Testis (tissue), 2 donors: ENCODE data around the gene MYG1.

Source experiments
- CTCF ChIP-seq, 3 experiments: fragments of 450-650 bp in 2 of 3; fragments of 200-600 bp in 1 of 3; sonication (generic) in 1 of 3; IDR thresholded peaks; one replicate each; pipeline ENCODE4 v1.5.1; 2016 to 2019; ENCODE audit warnings: antibody characterized with exemption in 3 of 3, mild to moderate bottlenecking in 2 of 3, moderate library complexity in 1 of 3
- POLR2A ChIP-seq: fragments of 450-650 bp; IDR thresholded peaks from one replicate; pipeline ENCODE4 v1.6.1; 2017; ENCODE audit warnings: antibody characterized with exemption, mild to moderate bottlenecking, moderate library complexity

- TF ChIP-seq CTCF (IDR thresholded peaks at IDR 0.05) (no peak), POLR2A (no peak)
These were observed 46.1 kb downstream of the MYG1 start for GRCh38 chr12:53345486-53346188.
